Measurements from ENCODE around the gene ZFP69B. TPM values are rescaled to one million over a fixed set of nuclear protein-coding genes. Genes with fewer than 3 reads are reported as not detected.

ZFP69B gene
- total and polyA plus RNA-seq, 10 of the 15 experiments (the other 5 are each of a cell fraction or from before 2014, with no cell fraction given), result 1.3 to 5.7 (median 3.4) TPM

Other genes with a start within 250 kb of the ZFP69B start
Only the 7 nearest of the 9 such genes appear.
- not detected in 2 replicates for gene TMCO2, start 202.5 kb upstream of the ZFP69B start, total RNA-seq (2014; rRNA removed)
- gene TMCO2, start 202.5 kb upstream of the ZFP69B start, total RNA-seq (2014; rRNA removed; fragmentation: Illumina TruSeq; extraction: Trizol), result not detected in 2 replicates
- gene TMCO2, start 202.5 kb upstream of the ZFP69B start, total RNA-seq (2021), result not detected in 2 replicates
- gene TMCO2, start 202.5 kb upstream of the ZFP69B start, polyA plus RNA-seq (2011; rRNA removed), result not detected in 2 replicates
- not detected in 2 replicates for gene TMCO2, start 202.5 kb upstream of the ZFP69B start, polyA plus RNA-seq (2014; fragmentation: Illumina TruSeq; extraction: Trizol)
- not detected for gene TMCO2, start 202.5 kb upstream of the ZFP69B start, polyA plus RNA-seq (2014; fragmentation: Nextera tagmentation; extraction: Ambion mirVana)
- gene TMCO2, start 202.5 kb upstream of the ZFP69B start, polyA plus RNA-seq (2014; rRNA removed), result not detected in 2 replicates
- gene TMCO2, start 202.5 kb upstream of the ZFP69B start, polyA plus RNA-seq (2016; fragmentation: Nextera tagmentation; extraction: Ambion mirVana), result not detected
- 40.2 and 52.9 TPM in 2 replicates for gene ZMPSTE24, start 192.2 kb upstream of the ZFP69B start, total RNA-seq (2014; rRNA removed)
- 44.5 and 47.0 TPM in 2 replicates for gene ZMPSTE24, start 192.2 kb upstream of the ZFP69B start, total RNA-seq (2014; rRNA removed; fragmentation: Illumina TruSeq; extraction: Trizol)
- gene ZMPSTE24, start 192.2 kb upstream of the ZFP69B start, total RNA-seq (2021), result 32.1 and 32.6 TPM in 2 replicates
- 21.5 and 27.1 TPM in 2 replicates for gene ZMPSTE24, start 192.2 kb upstream of the ZFP69B start, polyA plus RNA-seq (2011; rRNA removed)
- gene ZMPSTE24, start 192.2 kb upstream of the ZFP69B start, polyA plus RNA-seq (2014; fragmentation: Illumina TruSeq; extraction: Trizol), result 48.5 and 64.7 TPM in 2 replicates
- 10 to 100 TPM; 30.1 to 56.0 TPM for gene ZMPSTE24, start 192.2 kb upstream of the ZFP69B start, polyA plus RNA-seq (2014; fragmentation: Nextera tagmentation; extraction: Ambion mirVana)
- 23.2 and 30.1 TPM in 2 replicates for gene ZMPSTE24, start 192.2 kb upstream of the ZFP69B start, polyA plus RNA-seq (2014; rRNA removed)
- 10 to 100 TPM; 82.7 to 84.4 TPM for gene ZMPSTE24, start 192.2 kb upstream of the ZFP69B start, polyA plus RNA-seq (2016; fragmentation: Nextera tagmentation; extraction: Ambion mirVana)
- 48.0 and 57.6 TPM in 2 replicates for gene COL9A2, start 133.2 kb upstream of the ZFP69B start, total RNA-seq (2014; rRNA removed)
- gene COL9A2, start 133.2 kb upstream of the ZFP69B start, total RNA-seq (2014; rRNA removed; fragmentation: Illumina TruSeq; extraction: Trizol), result 20.5 and 20.9 TPM in 2 replicates
- gene COL9A2, start 133.2 kb upstream of the ZFP69B start, total RNA-seq (2021), result 48.8 and 51.0 TPM in 2 replicates
- gene COL9A2, start 133.2 kb upstream of the ZFP69B start, polyA plus RNA-seq (2011; rRNA removed), result 15.9 and 20.5 TPM in 2 replicates
- gene COL9A2, start 133.2 kb upstream of the ZFP69B start, polyA plus RNA-seq (2014; fragmentation: Illumina TruSeq; extraction: Trizol), result 9.5 and 16.1 TPM in 2 replicates
- gene COL9A2, start 133.2 kb upstream of the ZFP69B start, polyA plus RNA-seq (2014; fragmentation: Nextera tagmentation; extraction: Ambion mirVana), result 1 to 10 TPM; 3.1 to 4.0 TPM
- 62.0 and 63.3 TPM in 2 replicates for gene COL9A2, start 133.2 kb upstream of the ZFP69B start, polyA plus RNA-seq (2014; rRNA removed)
- gene COL9A2, start 133.2 kb upstream of the ZFP69B start, polyA plus RNA-seq (2016; fragmentation: Nextera tagmentation; extraction: Ambion mirVana), result 10 to 100 TPM; 24.3 to 31.8 TPM
- gene SMAP2, start 76.7 kb upstream of the ZFP69B start, total RNA-seq (2014; rRNA removed), result 103 and 107 TPM in 2 replicates
- gene SMAP2, start 76.7 kb upstream of the ZFP69B start, total RNA-seq (2014; rRNA removed; fragmentation: Illumina TruSeq; extraction: Trizol), result 92.9 and 97.1 TPM in 2 replicates
- 115 and 121 TPM in 2 replicates for gene SMAP2, start 76.7 kb upstream of the ZFP69B start, total RNA-seq (2021)
- gene SMAP2, start 76.7 kb upstream of the ZFP69B start, polyA plus RNA-seq (2011; rRNA removed), result 103 and 120 TPM in 2 replicates
- 177 and 223 TPM in 2 replicates for gene SMAP2, start 76.7 kb upstream of the ZFP69B start, polyA plus RNA-seq (2014; fragmentation: Illumina TruSeq; extraction: Trizol)
- 10 to 100 TPM; 33.4 to 42.4 TPM for gene SMAP2, start 76.7 kb upstream of the ZFP69B start, polyA plus RNA-seq (2014; fragmentation: Nextera tagmentation; extraction: Ambion mirVana)
- 98.3 and 107 TPM in 2 replicates for gene SMAP2, start 76.7 kb upstream of the ZFP69B start, polyA plus RNA-seq (2014; rRNA removed)
- gene SMAP2, start 76.7 kb upstream of the ZFP69B start, polyA plus RNA-seq (2016; fragmentation: Nextera tagmentation; extraction: Ambion mirVana), result 100 to 1,000 TPM in 1 of 2 experiments, 10 to 100 TPM in 1; 92.1 to 108 TPM
- gene ZFP69, start 26.8 kb downstream of the ZFP69B start, total RNA-seq (2014; rRNA removed), result 3.7 and 4.3 TPM in 2 replicates
- gene ZFP69, start 26.8 kb downstream of the ZFP69B start, total RNA-seq (2014; rRNA removed; fragmentation: Illumina TruSeq; extraction: Trizol), result 6.2 and 6.4 TPM in 2 replicates
- 4.3 and 4.4 TPM in 2 replicates for gene ZFP69, start 26.8 kb downstream of the ZFP69B start, total RNA-seq (2021)
- gene ZFP69, start 26.8 kb downstream of the ZFP69B start, polyA plus RNA-seq (2011; rRNA removed), result 1.9 and 3.3 TPM in 2 replicates
- gene ZFP69, start 26.8 kb downstream of the ZFP69B start, polyA plus RNA-seq (2014; fragmentation: Illumina TruSeq; extraction: Trizol), result 6.0 and 6.6 TPM in 2 replicates
- 1 to 10 TPM; 2.1 to 2.8 TPM for gene ZFP69, start 26.8 kb downstream of the ZFP69B start, polyA plus RNA-seq (2014; fragmentation: Nextera tagmentation; extraction: Ambion mirVana)
- 3.7 and 4.5 TPM in 2 replicates for gene ZFP69, start 26.8 kb downstream of the ZFP69B start, polyA plus RNA-seq (2014; rRNA removed)
- 1 to 10 TPM; 3.6 TPM for gene ZFP69, start 26.8 kb downstream of the ZFP69B start, polyA plus RNA-seq (2016; fragmentation: Nextera tagmentation; extraction: Ambion mirVana)
- 8.6 and 9.9 TPM in 2 replicates for gene EXO5, start 58.3 kb downstream of the ZFP69B start, total RNA-seq (2014; rRNA removed)
- gene EXO5, start 58.3 kb downstream of the ZFP69B start, total RNA-seq (2014; rRNA removed; fragmentation: Illumina TruSeq; extraction: Trizol), result 8.1 and 8.7 TPM in 2 replicates
- 6.1 and 6.5 TPM in 2 replicates for gene EXO5, start 58.3 kb downstream of the ZFP69B start, total RNA-seq (2021)
- 8.5 and 10.6 TPM in 2 replicates for gene EXO5, start 58.3 kb downstream of the ZFP69B start, polyA plus RNA-seq (2011; rRNA removed)
- gene EXO5, start 58.3 kb downstream of the ZFP69B start, polyA plus RNA-seq (2014; fragmentation: Illumina TruSeq; extraction: Trizol), result 8.9 and 13.2 TPM in 2 replicates
- gene EXO5, start 58.3 kb downstream of the ZFP69B start, polyA plus RNA-seq (2014; fragmentation: Nextera tagmentation; extraction: Ambion mirVana), result 1 to 10 TPM; 2.1 to 3.7 TPM
- 6.5 and 8.8 TPM in 2 replicates for gene EXO5, start 58.3 kb downstream of the ZFP69B start, polyA plus RNA-seq (2014; rRNA removed)
- gene EXO5, start 58.3 kb downstream of the ZFP69B start, polyA plus RNA-seq (2016; fragmentation: Nextera tagmentation; extraction: Ambion mirVana), result 10 to 100 TPM in 1 of 2 experiments, 1 to 10 TPM in 1; 7.6 to 10.1 TPM
- gene ZNF684, start 81.2 kb downstream of the ZFP69B start, total RNA-seq (2014; rRNA removed), result 4.7 and 6.5 TPM in 2 replicates
- gene ZNF684, start 81.2 kb downstream of the ZFP69B start, total RNA-seq (2014; rRNA removed; fragmentation: Illumina TruSeq; extraction: Trizol), result 6.0 and 6.8 TPM in 2 replicates
- 3.4 and 6.2 TPM in 2 replicates for gene ZNF684, start 81.2 kb downstream of the ZFP69B start, total RNA-seq (2021)
- gene ZNF684, start 81.2 kb downstream of the ZFP69B start, polyA plus RNA-seq (2011; rRNA removed), result 4.5 and 4.9 TPM in 2 replicates
- 6.5 and 7.0 TPM in 2 replicates for gene ZNF684, start 81.2 kb downstream of the ZFP69B start, polyA plus RNA-seq (2014; fragmentation: Illumina TruSeq; extraction: Trizol)
- 1 to 10 TPM; 5.9 to 6.2 TPM for gene ZNF684, start 81.2 kb downstream of the ZFP69B start, polyA plus RNA-seq (2014; fragmentation: Nextera tagmentation; extraction: Ambion mirVana)
- gene ZNF684, start 81.2 kb downstream of the ZFP69B start, polyA plus RNA-seq (2014; rRNA removed), result 3.8 and 4.3 TPM in 2 replicates
- gene ZNF684, start 81.2 kb downstream of the ZFP69B start, polyA plus RNA-seq (2016; fragmentation: Nextera tagmentation; extraction: Ambion mirVana), result 1 to 10 TPM; 5.7 to 6.7 TPM

All from GM12878 (cell line).